GM21367 (cell line): ENCODE measurements around the gene TPSB2.
"Not testable (repeated sequence)": the region's sequence is repeated elsewhere in the genome, so short reads cannot be mapped to it uniquely, and the experiment has no call there.

ENCODE experiments used
- ATAC-seq: cut with Tn5 transposase; IDR thresholded peaks from one replicate; pipeline ENCODE4 v1.9.1; 2021; ENCODE audit not compliant: unreplicated experiment

The TPSB2 gene

DNA sequence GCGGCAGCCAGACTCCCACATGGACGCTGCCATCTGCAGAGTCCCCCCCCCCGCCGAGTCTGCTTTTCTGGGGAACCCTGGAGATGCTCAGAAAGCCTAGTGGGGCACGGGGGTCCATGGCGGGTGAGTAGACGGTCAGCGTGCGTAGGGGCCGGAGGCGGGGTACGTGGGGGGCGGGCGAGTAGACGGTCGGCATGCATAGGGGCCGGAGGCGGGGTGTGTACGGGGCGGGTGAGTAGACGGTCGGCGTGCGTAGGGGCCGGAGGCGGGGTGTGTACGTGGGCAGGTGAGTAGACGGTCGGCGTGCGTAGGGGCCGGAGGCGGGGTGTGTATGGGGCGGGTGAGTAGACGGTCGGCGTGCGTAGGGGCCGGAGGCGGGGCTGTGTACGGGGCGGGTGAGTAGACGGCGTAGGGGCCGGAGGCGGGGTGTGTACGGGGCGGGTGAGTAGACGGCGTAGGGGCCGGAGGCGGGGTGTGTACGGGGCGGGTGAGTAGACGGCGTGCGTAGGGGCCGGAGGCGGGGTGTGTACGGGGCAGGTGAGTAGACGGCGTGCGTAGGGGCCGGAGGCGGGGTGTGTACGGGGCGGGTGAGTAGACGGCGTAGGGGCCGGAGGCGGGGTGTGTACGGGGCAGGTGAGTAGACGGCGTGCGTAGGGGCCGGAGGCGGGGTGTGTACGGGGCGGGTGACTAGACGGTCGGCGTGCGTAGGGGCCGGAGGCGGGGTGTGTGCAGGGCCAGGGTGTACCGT lies 44.4 kb downstream of the TPSB2 start:
- not testable (repeated sequence) for ATAC-seq

- ATAC-seq = no peak
Observed at GRCh38 chr16:1184980-1185379, 45.0 kb downstream of the TPSB2 start.

DNA sequence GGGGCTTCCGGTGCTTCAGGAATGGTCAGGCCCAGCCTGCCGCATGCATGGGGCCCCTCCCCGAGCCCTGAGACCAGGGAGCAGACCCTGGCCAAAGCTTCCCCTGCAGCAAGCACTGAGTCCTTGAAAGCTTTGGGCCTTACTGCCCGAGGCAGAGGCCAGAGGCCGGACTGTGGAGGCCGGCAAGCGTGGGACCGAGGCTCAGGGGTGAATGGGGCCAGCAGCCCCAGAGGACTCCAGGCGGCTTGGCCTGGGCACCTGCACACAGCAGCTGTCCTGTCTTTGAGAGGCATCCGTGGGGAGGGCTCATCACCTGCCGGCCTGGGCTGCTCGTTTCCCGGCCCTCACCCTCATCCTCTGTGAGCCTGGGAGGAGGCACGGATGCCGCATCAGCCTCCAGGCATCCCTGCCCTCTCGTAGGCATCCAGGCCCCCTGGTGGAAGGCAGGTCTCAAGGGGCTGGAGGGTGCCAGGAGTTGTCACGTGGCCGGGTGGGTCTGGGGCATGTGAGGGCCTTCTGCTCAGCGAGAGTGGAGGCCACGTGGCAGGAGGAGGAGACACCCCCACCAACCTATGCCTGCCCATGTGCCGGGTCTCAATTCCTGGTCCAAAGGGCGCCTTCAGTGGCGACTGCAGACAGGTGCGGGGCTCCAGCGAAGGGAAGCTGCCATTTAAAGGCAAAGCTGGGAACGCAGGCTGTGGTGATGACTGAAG lies 45.7 kb downstream of the TPSB2 start:
- ATAC-seq = no peak

- ATAC-seq = no peak
Observed at GRCh38 chr16:1182950-1183907, 46.8 kb downstream of the TPSB2 start.

- no peak for ATAC-seq
Observed at GRCh38 chr16:1182316-1182671, 47.7 kb downstream of the TPSB2 start.

- no peak for ATAC-seq
Observed at GRCh38 chr16:1181404-1182315, 48.3 kb downstream of the TPSB2 start.

- no peak for ATAC-seq
Observed at GRCh38 chr16:1180549-1181403, 49.2 kb downstream of the TPSB2 start.
